ENCODE results near the gene DDX3X.
A peak's percentile ranks its signal among the peaks of the same experiment; 100 is the strongest.
"Not testable (repeated sequence)": the region's sequence is repeated elsewhere in the genome, so short reads cannot be mapped to it uniquely, and the experiment has no call there.

DDX3X gene

DNA sequence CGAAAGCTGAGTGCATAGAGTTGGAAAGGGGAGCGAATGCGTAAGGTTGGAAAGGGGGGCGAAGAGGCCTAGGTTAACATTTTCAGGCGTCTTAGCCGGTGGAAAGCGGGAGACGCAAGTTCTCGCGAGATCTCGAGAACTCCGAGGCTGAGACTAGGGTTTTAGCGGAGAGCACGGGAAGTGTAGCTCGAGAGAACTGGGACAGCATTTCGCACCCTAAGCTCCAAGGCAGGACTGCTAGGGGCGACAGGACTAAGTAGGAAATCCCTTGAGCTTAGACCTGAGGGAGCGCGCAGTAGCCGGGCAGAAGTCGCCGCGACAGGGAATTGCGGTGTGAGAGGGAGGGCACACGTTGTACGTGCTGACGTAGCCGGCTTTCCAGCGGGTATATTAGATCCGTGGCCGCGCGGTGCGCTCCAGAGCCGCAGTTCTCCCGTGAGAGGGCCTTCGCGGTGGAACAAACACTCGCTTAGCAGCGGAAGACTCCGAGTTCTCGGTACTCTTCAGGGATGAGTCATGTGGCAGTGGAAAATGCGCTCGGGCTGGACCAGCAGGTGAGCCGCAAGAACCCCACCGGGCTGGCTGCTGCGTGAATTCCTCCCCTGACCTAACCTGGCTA, at the start of gene DDX3X:
TSS of gene DDX3X (plus strand) at position 419 of the 619 bp plus-strand sequence. CDS start at position 510, 91 bp downstream.
- peak; percentile 91 for DNase-seq (ENCODE audit: low spot score)

DNA sequence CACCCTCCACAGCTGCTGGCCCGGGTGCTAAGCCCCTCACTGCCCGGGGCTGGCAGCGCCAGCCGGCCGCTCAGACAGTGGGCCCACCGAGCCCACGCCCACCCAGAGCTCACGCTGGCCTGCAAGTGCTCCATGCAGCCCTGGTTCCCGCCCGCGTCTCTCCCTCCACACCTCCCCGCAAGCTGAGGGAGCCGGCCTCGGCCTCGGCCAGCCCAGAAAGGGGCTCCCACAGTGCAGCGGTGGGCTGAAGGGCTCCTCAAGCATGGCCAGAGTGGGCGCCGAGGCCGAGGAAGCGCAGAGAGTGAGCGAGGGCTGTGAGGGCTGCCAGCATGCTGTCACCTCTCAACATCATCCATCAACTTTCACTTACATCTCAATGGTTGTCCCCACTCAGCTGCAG, 48.0 kb upstream of the DDX3X start:
- not testable (repeated sequence) for DNase-seq (ENCODE audit: low spot score)

GRCh38 chrX:41288641-41289040, 45.3 kb upstream of the DDX3X start:
- no peak for DNase-seq (ENCODE audit: low spot score)

GRCh38 chrX:41289095-41289494, 44.9 kb upstream of the DDX3X start:
- no peak for DNase-seq (ENCODE audit: low spot score)

GRCh38 chrX:41291309-41291708, 42.7 kb upstream of the DDX3X start:
- DNase-seq (ENCODE audit: low spot score) = no peak

GRCh38 chrX:41293269-41293668, 40.7 kb upstream of the DDX3X start:
- no peak for DNase-seq (ENCODE audit: low spot score)

DNA sequence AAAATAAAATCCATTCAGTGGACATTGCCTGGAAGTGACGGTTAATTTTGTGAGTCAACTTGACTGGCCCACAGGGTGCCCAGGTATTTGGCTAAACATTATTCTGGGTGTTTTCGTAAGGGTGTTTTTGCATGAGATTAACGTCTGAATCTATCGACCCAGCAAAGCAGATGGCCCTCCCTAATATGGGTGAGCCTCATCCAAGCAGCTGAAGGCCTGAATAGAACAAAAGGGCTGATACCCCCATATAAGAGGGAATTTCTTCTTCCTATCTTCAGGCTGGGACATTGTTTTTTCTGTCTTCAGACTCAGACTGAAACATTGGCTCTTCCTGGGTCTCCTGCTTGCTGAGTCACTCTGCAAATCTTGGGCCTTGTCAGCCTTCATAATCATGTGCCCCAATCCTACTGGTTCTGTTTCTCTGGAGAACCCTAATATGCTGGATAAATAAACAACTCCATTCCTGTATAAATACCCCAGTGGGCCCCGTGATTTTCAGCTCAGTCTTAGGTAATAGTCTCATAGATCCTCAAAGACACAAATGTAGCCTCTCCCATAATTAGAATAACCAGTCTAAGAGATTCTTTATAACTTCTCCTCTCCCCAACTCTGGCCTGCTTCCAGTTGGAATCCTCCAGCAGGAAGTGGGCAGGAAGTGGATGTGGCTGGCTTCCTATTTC, 33.1 kb upstream of the DDX3X start:
- DNase-seq (ENCODE audit: low spot score) = no peak

- DNase-seq (ENCODE audit: low spot score) = no peak
These were observed 32.5 kb upstream of the DDX3X start for GRCh38 chrX:41301438-41301824.

DNA sequence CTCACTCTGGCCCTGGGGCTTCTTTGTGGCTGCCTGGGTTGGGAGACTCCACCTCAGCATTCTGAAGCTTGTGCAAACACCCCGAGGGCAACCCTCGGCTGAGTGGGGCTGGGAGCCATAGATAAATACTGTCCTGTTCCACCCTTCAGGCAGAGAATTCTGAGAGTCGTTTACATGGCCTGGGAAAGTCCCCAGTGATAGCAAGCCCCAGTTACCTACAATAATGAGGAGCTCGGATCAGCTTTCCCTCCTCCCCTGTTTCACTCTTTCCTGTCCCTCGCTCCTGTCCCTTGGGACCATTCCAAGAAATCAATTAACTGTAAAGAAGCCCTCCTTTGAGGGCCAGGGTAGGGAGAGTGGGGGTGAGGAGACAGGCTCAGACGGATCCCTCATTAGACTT, 31.6 kb upstream of the DDX3X start:
- no peak for DNase-seq (ENCODE audit: low spot score)

GRCh38 chrX:41303013-41303412, 30.9 kb upstream of the DDX3X start:
- no peak for DNase-seq (ENCODE audit: low spot score)

- DNase-seq (ENCODE audit: low spot score) = no peak
These were observed 29.8 kb upstream of the DDX3X start for GRCh38 chrX:41304178-41304577.

DNA sequence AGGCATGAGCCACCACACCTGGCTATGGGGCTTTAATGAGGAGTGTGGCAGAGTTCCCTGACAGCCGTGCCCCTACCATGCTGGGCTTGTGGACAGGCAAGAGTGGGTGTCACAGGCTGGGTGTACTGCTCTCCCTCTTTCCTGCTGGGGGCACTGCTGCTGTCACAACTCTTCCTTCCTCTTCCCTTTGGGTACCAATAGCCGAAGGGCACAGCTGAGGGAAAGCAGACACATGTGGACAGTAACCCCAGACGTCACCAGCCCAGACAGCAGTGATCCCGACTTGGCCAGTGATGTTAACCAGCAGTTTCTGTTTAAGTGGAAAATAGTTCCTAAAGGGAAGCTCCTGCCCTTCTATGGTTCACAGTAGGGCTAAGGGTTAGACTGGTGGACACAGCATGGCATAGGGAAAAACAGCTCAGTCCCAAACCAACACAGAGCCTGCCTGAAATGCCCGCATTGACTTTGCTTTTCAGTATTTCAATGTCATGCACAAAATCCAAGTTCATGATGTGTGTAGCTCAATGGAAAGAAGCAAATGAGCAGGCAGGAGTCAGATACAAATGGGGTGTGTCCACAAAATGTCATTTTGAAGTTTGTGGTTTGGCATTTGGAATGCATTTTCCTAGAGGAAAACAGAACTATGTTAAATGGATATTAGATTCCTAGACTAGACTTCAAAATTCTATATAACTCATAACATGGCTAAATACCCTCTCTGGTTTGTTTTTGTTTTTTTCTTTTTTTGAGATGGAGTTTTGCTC, 24.9 kb upstream of the DDX3X start:
- DNase-seq (ENCODE audit: low spot score) = no peak

DNA sequence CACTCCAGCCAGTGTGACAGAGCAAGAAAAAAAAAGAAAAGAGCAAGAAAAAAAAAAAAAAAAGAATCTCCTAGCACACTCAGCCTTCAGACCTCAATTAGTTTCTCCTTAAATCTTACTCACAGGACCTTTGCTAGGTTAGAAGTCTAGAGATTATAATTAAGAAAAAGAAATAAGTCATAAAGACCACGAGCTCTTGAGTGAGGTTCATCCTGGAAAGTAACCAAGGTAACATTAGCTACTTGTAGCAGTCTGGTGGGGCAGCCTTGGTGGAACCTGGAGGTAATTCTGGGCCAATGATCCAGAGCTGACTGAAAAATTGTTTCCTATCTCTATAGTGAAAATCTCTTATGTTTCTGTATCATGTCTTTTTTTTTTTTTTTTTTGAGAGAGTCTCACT, 21.2 kb upstream of the DDX3X start:
- no peak for DNase-seq (ENCODE audit: low spot score)

DNA sequence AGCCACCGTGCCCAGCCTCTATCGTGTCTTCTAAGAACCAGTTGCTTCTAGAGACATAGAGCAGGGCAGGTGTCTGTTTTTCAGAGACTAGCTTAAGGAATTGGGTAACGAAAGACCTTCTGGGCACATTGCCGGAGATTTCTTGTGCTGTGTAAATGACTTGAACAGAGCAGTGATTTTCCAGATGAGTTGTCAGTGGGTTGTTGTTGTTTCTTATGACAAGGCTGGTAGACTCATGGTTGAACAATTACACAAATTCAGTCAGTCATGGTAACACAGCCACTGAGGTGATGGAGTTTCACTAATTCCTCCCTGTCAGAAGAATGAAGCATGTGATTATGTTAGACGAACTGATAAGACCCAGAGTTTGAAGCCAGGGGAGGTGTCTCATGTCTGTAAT, 20.5 kb upstream of the DDX3X start:
- DNase-seq (ENCODE audit: low spot score) = no peak

GRCh38 chrX:41314204-41314603, 19.8 kb upstream of the DDX3X start:
- no peak for DNase-seq (ENCODE audit: low spot score)

DNA sequence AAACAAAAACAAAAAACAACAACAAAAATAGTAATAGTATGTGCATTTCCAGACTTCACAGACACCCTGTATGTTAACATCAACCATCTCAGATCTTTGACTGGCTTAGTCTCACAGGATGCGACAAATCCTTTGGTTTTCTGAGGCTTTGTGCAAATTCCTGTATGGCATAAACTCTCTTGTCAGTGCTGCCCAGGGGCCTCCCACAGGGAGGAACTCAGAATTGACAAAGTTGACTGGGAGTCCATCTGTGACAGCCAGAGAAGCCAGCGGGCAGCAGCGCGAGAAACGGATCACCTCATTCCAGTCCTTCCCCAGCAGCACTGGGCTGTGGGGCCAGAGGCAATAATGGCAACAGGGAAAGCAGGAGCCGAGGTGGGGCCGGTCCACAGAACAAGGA, 19.1 kb upstream of the DDX3X start:
- no peak for DNase-seq (ENCODE audit: low spot score)

GRCh38 chrX:41316266-41316665, 17.7 kb upstream of the DDX3X start:
- DNase-seq (ENCODE audit: low spot score) = not testable (repeated sequence)

GRCh38 chrX:41317477-41318208, 16.3 kb upstream of the DDX3X start:
- no peak for DNase-seq (ENCODE audit: low spot score)

DNA sequence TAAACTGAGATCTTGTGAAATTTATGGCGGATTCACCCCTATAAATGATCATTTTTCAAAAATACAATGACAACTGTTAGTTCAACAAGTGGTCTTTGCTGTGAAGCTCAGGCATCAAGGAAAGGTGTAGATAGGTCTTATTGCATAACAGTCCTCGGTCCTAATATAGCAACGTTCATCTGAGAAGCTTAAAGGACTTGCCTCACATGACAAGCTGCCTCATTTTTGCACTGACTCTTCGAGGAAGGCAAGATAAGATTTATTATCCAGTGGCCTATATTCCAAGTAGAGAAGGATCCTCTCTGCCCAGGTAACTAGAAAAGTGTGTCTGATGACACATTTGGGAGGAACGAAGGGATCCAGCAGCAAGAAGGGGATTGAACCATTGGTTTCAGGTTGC, 13.6 kb upstream of the DDX3X start:
- no peak for DNase-seq (ENCODE audit: low spot score)

DNA sequence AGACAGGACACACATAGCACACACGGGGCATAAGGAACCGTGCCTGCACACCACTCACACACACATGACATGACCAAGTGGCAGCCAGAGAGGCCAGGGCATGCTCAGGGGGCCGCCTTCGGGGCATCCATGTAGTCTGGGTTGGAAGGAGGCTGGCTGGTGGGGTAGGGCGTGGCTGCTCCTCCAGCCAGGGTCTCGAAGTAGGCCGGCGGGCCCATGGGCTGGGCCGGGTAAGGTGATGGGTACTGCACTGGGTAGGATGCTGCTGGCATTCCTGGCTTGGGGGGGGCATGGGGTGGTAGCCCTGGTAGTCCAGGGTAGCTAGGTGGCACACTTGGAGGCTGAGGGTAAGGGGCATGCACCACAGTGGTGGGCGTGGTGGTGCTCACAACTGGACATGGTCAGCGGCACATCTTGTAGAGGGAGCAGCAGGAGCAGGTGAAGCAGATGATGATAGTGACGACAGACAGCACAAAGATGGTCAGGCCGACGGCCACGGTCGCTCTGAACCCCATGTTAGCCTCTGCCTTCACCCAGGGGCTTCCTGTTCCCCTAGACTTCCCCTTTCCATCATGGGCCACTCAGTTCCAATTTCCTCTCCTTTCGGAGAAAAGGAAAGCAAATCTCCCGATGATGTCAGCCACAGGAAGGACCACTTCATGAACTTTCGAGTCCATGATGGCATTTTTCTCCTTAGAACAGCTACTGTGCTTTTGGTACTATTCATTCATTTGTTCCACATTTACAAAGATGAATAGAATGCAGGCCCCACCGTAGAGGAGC, 10.9 kb upstream of the DDX3X start:
- no peak for DNase-seq (ENCODE audit: low spot score)

DNA sequence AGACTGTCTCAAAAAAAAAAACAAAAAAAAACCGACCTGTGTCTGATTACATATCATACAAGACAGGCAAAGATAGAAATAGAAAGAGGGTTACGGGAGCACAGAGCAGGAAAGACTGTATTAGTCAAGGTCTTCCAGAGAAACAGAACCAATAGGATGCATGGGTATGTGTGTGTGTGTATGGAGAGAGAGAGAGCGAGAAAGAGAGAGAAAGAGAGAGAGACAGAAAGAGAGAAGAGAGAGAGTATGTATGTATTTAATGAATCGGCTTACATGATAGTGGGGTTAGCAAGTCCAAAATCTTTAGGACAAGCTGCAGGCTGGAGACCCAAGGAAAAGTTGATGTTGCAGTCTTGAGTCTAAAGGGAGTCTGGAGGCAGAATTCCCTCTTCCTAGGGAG, 7.5 kb upstream of the DDX3X start:
- no peak for DNase-seq (ENCODE audit: low spot score)

DNA sequence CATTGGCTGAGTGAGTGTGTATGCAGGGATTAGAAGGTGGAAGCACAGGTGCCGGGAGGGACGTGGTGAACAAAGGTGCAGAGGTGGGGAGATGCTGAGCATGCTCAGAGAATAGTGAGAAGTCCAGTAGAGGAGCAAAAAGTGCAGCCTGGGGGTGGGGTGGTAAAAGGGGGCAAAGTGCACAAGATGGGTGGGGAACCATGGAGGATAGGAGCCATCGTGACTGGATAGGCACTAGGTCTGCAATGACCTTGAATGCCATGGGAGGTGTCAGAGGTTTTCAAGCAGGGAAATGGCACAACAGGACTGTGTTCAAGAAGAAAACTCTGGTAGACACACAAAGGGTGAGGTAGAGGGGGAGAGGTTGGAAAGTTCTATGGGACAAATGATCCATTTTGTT, 6.6 kb upstream of the DDX3X start:
- DNase-seq (ENCODE audit: low spot score) = no peak

All from left forelimb (tissue), 1 donor.